Measurements from ENCODE around the gene SLC34A1. TPM values are rescaled to one million over a fixed set of nuclear protein-coding genes. Genes with fewer than 3 reads are reported as not detected.

SLC34A1 gene
- total RNA-seq, 1 experiment from 2014 or later = not detected

DNA sequence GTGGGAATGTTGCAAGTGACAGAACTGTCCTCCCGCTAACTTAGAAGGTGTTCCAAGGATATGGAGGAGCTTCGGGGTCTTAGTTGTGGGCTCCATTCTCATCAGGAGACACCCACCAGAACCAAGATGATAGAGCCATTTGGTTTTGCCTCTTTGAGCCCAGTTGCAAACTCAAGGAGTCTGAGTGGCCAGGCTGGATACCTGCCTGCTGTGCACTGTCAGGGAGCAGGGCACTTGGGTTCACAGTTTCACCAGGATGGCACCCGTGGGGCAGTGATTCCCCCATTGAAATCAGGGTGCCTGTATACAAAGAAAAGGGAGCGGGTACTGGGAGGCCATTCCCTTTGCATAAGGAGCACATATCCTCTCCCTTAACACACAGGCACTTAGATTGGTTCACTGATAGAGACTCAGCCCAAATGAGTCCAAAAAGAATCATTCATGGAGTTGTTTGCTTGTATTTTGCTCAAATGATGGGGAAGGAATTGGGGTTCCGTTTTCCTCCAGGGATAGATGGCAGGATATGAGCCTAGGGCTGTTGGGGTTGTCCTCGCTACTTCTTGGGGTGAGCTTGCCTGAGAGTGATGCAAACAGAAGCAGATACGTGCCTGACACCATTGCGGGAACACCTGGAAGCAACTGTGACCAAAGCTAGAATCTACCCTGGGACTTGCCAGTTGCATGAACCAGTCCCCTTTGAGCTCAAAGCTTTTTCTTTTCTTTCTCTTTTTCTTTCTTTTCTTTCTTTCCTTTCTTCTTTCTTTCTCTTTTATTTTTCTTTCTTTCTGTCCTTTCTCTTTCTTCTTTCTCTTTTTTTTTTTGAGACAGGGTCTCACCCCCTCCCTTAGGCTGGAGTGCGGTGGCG, 61.0 kb downstream of the SLC34A1 start:
- no peak for DNase-seq (ENCODE audit: low read depth)

DNA sequence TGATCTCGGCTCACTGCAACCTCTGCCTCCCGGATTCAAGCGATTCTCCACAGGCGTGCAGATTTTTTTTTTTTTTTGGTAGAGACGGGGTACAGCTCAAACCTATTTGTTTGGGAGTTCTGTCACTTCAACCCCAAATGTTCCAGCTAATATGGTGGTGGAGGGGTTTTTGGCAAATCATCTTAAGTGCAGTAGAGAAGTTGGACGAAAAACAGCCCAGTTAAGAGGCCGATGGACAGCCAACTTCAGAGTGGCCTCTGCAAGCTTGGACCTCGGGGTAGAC, 61.6 kb downstream of the SLC34A1 start:
- no peak for DNase-seq (ENCODE audit: low read depth)

DNA sequence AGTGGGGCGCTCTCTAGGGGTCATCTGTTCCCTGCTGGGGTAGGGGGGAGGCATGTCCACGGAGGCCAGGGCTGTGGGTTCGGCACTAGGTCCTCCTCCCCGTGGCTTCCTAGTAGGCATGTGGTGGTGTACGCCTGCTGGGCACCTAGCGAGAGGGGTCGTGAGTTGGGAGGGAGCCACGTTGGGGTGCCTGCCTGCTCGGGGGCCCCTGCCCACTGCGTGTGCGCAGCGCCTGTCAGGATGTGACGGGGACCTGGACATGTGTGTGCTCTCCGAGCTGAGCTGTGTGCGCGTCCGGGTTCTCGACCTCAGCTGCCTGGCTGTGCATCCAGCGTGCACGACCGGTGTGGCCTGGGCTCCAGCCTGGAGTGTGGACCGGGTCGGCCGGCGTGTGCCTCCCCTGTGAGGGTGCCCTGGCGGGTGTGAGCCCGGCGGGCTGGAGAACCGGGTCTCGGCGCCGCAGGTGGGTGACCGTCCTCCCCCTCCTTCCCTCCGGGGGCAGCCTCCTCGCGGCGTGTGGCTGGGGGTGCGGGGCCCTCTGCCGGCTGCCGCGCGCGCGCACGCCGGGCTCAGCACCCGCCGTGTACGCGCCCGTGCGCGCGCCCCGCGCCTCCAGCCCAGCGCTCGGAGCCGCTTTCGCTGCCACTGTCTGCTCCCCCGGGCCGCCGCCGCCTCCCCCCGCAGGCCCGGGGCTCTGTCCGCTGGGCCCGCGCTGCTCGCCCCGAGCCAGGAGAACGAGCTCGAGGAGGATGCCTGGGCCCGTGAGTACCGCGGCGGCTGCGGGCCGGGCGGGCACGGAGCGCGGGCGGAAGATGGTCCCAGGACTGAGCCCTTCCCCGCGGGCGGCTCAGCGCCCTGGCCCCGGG, 62.2 kb downstream of the SLC34A1 start, which contains the start of gene PRR7:
Gene PRR7 (plus strand): TSS at position 615 of the 866 bp plus-strand sequence. CDS start 8,254 bp downstream, outside the sequence.
- peak; percentile 63 for DNase-seq (ENCODE audit: low read depth)

DNA sequence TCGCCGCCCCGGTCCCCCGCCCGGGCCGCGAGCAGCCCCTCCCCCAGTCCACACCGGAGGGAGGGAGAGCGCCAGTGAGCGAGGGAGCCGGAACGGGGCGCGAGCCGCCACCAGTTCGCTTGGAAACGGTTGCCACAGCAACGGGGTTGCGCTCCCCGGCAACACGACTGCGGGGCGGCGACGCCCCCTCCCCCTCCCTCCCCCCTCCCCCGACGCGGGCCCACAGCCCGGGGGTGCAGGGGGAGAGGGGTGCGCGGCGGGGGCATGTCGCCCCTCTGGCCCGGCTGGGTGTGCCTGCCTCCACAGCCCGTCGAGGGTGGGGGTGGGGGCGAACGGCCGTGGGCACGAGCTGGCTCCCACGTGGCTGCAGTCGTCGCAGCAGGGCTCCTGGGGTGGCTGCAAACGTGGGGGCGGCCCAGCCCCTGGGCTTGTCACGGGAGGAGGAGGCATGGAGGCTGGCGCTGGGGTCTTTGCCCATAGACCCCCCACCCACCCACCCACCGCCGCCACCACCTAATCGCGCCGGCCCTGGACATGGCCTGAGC, 62.9 kb downstream of the SLC34A1 start:
- peak; percentile 48 for DNase-seq (ENCODE audit: low read depth)

DNA sequence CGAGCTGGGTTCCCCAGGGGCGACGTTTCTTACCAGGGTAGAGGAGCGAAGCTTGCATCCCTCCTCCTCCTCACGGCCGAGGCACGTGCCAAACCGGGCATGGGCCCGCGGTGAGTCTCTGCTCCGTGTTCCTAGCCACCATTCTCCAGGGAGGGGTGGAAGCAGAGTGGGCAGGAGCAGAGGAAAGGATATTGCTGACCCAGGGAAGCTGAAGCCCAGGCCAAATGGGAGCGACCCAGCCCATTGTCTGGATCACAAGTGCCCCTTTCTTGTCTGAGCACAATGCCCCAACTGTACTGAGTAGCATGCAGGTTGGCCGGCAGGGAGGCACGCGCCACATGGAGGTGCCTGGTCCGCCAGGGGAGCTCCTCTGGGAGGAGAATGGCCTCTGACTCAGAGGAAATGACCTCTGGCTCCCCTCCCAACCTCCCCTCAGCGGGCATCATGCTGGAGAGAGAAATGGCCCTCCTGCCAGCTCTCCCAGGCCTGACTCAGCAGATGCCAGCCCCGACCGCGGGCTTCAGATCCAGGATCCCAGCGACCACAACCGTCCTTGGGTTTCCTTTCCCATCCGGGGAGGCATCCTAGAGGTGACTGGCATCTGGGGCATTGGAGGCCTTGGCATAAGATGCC, 63.5 kb downstream of the SLC34A1 start:
- DNase-seq (ENCODE audit: low read depth) = peak; percentile 99

Other genes starting within 250 kb of the SLC34A1 start
- 25.3 and 32.4 TPM in 2 replicates for gene RAB24, start 80.7 kb upstream of the SLC34A1 start, total RNA-seq (2014; rRNA removed)
- 245 and 247 TPM in 2 replicates for gene PRELID1, start 80.6 kb upstream of the SLC34A1 start, total RNA-seq (2014; rRNA removed)
- gene MXD3, start 72.5 kb upstream of the SLC34A1 start, total RNA-seq (2014; rRNA removed) = 43.1 and 87.9 TPM in 2 replicates
- gene LMAN2, start 32.8 kb upstream of the SLC34A1 start, total RNA-seq (2014; rRNA removed) = 258 and 369 TPM in 2 replicates
- 0.23 and 0.51 TPM in 2 replicates for gene RGS14, start 26.5 kb upstream of the SLC34A1 start, total RNA-seq (2014; rRNA removed)
- gene PFN3, start 16.2 kb downstream of the SLC34A1 start, total RNA-seq (2014; rRNA removed) = not detected in 2 replicates
- 3.1 and 3.6 TPM in 2 replicates for gene F12, start 25.1 kb downstream of the SLC34A1 start, total RNA-seq (2014; rRNA removed)
- gene GRK6, start 42.2 kb downstream of the SLC34A1 start, total RNA-seq (2014; rRNA removed) = 23.8 TPM in 2 replicates
- gene PRR7, start 62.4 kb downstream of the SLC34A1 start, total RNA-seq (2014; rRNA removed) = 48.0 and 55.4 TPM in 2 replicates
- 210 and 233 TPM in 2 replicates for gene DBN1, start 89.2 kb downstream of the SLC34A1 start, total RNA-seq (2014; rRNA removed)
- gene PDLIM7, start 113.2 kb downstream of the SLC34A1 start, total RNA-seq (2014; rRNA removed) = 252 and 281 TPM in 2 replicates
- 7.0 and 14.8 TPM in 2 replicates for gene DOK3, start 125.4 kb downstream of the SLC34A1 start, total RNA-seq (2014; rRNA removed)
- gene DDX41, start 132.5 kb downstream of the SLC34A1 start, total RNA-seq (2014; rRNA removed) = 153 and 185 TPM in 2 replicates
- gene FAM193B, start 170.1 kb downstream of the SLC34A1 start, total RNA-seq (2014; rRNA removed) = 19.8 and 24.5 TPM in 2 replicates
- 119 and 136 TPM in 2 replicates for gene TMED9, start 207.8 kb downstream of the SLC34A1 start, total RNA-seq (2014; rRNA removed)
- 28.8 and 36.2 TPM in 2 replicates for gene B4GALT7, start 215.7 kb downstream of the SLC34A1 start, total RNA-seq (2014; rRNA removed)